Stimulated activated CD4-positive, alpha-beta T cell treated with anti-CD3 and anti-CD28 coated beads, TNF-alpha, amount 100 ng/mL, for 1 hour (primary cell): ENCODE results near the gene SAMD3.
A peak's percentile ranks its signal among the peaks of the same experiment; 100 is the strongest.
"Not testable (repeated sequence)": the region's sequence is repeated elsewhere in the genome, so short reads cannot be mapped to it uniquely, and the experiment has no call there.

Source experiments
- DNase-seq, 3 donors: peaks; one replicate each; pipeline ENCODE4 v3.0.0-alpha.2; 2020; ENCODE audit warnings: low read depth in 3 of 3, low spot score in 1 of 3

SAMD3 gene

GRCh38 chr6:130212215-130212874 lies 10.4 kb downstream of the SAMD3 start:
- no peak for DNase-seq

GRCh38 chr6:130211691-130212090 lies 11.1 kb downstream of the SAMD3 start:
- no peak for DNase-seq

GRCh38 chr6:130207979-130208649 lies 14.6 kb downstream of the SAMD3 start:
- no peak for DNase-seq

GRCh38 chr6:130206479-130206878 lies 16.3 kb downstream of the SAMD3 start:
- no peak for DNase-seq

- DNase-seq = no peak
Measured at GRCh38 chr6:130204322-130204721, 18.4 kb downstream of the SAMD3 start.

- DNase-seq = no peak
Measured at GRCh38 chr6:130203370-130203769, 19.4 kb downstream of the SAMD3 start.

GRCh38 chr6:130202782-130203181 lies 20.0 kb downstream of the SAMD3 start:
- DNase-seq = peak in 1 of 3 donors; percentile 24

GRCh38 chr6:130200020-130200419 lies 22.7 kb downstream of the SAMD3 start:
- DNase-seq = no peak

- no peak for DNase-seq
Measured at GRCh38 chr6:130198483-130199035, 24.2 kb downstream of the SAMD3 start.

- DNase-seq = not testable (repeated sequence)
Measured at GRCh38 chr6:130197816-130198482, 24.8 kb downstream of the SAMD3 start.

- DNase-seq = not testable (repeated sequence)
Measured at GRCh38 chr6:130194434-130194833, 28.3 kb downstream of the SAMD3 start.

- no peak for DNase-seq
Measured at GRCh38 chr6:130190701-130191690, 31.8 kb downstream of the SAMD3 start.

GRCh38 chr6:130189531-130190397 lies 33.0 kb downstream of the SAMD3 start:
- no peak for DNase-seq

- no peak for DNase-seq
Measured at GRCh38 chr6:130188207-130188899, 34.4 kb downstream of the SAMD3 start.

GRCh38 chr6:130187335-130188206 lies 35.2 kb downstream of the SAMD3 start:
- no peak for DNase-seq

GRCh38 chr6:130185658-130186057 lies 37.1 kb downstream of the SAMD3 start:
- DNase-seq = no peak

GRCh38 chr6:130183271-130184222 lies 39.2 kb downstream of the SAMD3 start:
- no peak for DNase-seq
